ENCODE measurements around the gene DIAPH2. TPM values are rescaled to one million over a fixed set of nuclear protein-coding genes. Genes with fewer than 3 reads are reported as not detected.

DIAPH2 gene
- total RNA-seq, result 10.3 and 12.1 TPM in 2 replicates

GRCh38 chrX:96684339-96685209, at the start of gene DIAPH2:
TSS of gene DIAPH2 (plus strand) at chrX:96684842.

DNA sequence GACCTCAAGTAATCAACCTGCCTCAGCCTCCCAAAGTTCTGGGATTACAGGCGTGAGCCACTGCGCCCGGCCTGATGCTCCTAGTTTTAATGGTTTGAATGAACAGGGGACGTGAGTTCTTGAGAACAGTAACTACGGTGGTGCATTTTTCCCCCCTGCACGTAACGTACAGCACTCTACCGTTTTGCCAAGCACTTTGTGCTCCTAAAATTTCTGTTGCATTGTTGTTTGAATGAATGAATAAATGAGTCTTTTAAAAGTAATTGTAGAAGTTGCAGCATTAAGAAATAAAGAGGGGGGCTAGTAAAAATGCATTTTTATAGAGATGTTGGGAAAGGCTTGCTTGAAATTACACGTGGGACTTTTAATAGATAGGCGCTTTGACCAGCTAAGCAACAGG, 199.0 kb downstream of the DIAPH2 start, which contains the start of gene RPA4:
Gene RPA4, plus strand, starts transcription at position 301 of the 400 bp plus-strand sequence. CDS start 403 bp downstream, outside the sequence.

Other genes starting within 250 kb of the DIAPH2 start
- gene RPA4, start 199.1 kb downstream of the DIAPH2 start, total RNA-seq, result under 0.01 and 0.17 TPM in 2 replicates

Data from bronchus fibroblast of lung (primary cell).